ENCODE results near the gene BTAF1.
A peak's percentile ranks its signal among the peaks of the same experiment; 100 is the strongest.

BTAF1 gene

GRCh38 chr10:91909117-91909677 is 14.4 kb upstream of the BTAF1 start, which contains the start of gene FGFBP3:
Gene FGFBP3, minus strand, starts transcription at chr10:91909486. Its CDS starts 517 bp downstream, at chr10:91908969.
- H2AFZ ChIP-seq (ENCODE audit: low read length) = peak within 1 kb of the TSS; percentile 21; the same call in 1 of the 2 replicates

GRCh38 chr10:91910467-91910866 is 13.1 kb upstream of the BTAF1 start:
- TF ChIP-seq CTCF (IDR thresholded peaks at IDR 0.05; ENCODE audit: low read length) = no peak
- TF ChIP-seq EZH2 (IDR thresholded peaks at IDR 0.05; ENCODE audit: borderline replicate concordance, low read length) = no peak
- Histone ChIP-seq H3K79me2 (ENCODE audit: insufficient read depth, low read length) (no peaks in the 10 kb centered on the region), H3K4me3 (ENCODE audit: low read depth, low read length, poor library complexity, severe bottlenecking) (no peak overlapping the region), H3K9me2 (ENCODE audit: low read depth, low read length) (no peaks in the 10 kb centered on the region), H3K4me1 (ENCODE audit: insufficient read depth, low read length, severe bottlenecking) (peaks cover 18% of the 10 kb centered on the region), H4K20me1 (ENCODE audit: insufficient read depth, low read length) (no peaks in the 10 kb centered on the region), H3K36me3 (ENCODE audit: insufficient read depth, low read length) (no peaks in the 10 kb centered on the region), H3K4me2 (ENCODE audit: low read length) (no peak overlapping the region), H3K27ac (ENCODE audit: low read depth, low read length, poor library complexity, severe bottlenecking) (no peak overlapping the region), H3K27me3 (ENCODE audit: insufficient read depth, low read length) (no peaks in the 10 kb centered on the region), H3F3A (ENCODE audit: insufficient read depth, low read length) (no peaks in the 10 kb centered on the region), H3K9me3 (ENCODE audit: low read length) (no peaks in the 10 kb centered on the region), H2AFZ (ENCODE audit: low read length) (no peak overlapping the region), H3K9ac (ENCODE audit: low read length) (no peak overlapping the region)

More at GRCh38 chr10:91909117-91909677, 14.4 kb upstream of the BTAF1 start, which contains the start of gene FGFBP3:
- Histone ChIP-seq H3K79me2 (ENCODE audit: insufficient read depth, low read length) (no peaks in the 10 kb centered on the region), H3K9ac (ENCODE audit: low read length) (peak within 1 kb of the TSS; percentile 75), H3K4me1 (ENCODE audit: insufficient read depth, low read length, severe bottlenecking) (peaks cover 18% of the 10 kb centered on the region), H3K27me3 (ENCODE audit: insufficient read depth, low read length) (no peaks in the 10 kb centered on the region), H3K9me3 (ENCODE audit: low read length) (no peaks in the 10 kb centered on the region), H4K20me1 (ENCODE audit: insufficient read depth, low read length) (no peaks in the 10 kb centered on the region), H3K4me3 (ENCODE audit: low read depth, low read length, poor library complexity, severe bottlenecking) (peak within 1 kb of the TSS; percentile 73), H3K4me2 (ENCODE audit: low read length) (peak within 1 kb of the TSS; percentile 93), H3F3A (ENCODE audit: insufficient read depth, low read length) (no peaks in the 10 kb centered on the region), H3K27ac (ENCODE audit: low read depth, low read length, poor library complexity, severe bottlenecking) (no peak within 1 kb of the TSS), H3K36me3 (ENCODE audit: insufficient read depth, low read length) (no peaks in the 10 kb centered on the region), H3K9me2 (ENCODE audit: low read depth, low read length) (no peaks in the 10 kb centered on the region)
- TF ChIP-seq CTCF (IDR thresholded peaks at IDR 0.05; ENCODE audit: low read length) (no peak), EZH2 (IDR thresholded peaks at IDR 0.05; ENCODE audit: borderline replicate concordance, low read length) (no peak)

GRCh38 chr10:91919651-91920050 is 3.9 kb upstream of the BTAF1 start:
- Histone ChIP-seq H3K4me1 (ENCODE audit: insufficient read depth, low read length, severe bottlenecking) (peaks cover 10% of the 10 kb centered on the region), H4K20me1 (ENCODE audit: insufficient read depth, low read length) (no peaks in the 10 kb centered on the region), H3K4me3 (ENCODE audit: low read depth, low read length, poor library complexity, severe bottlenecking) (no peak overlapping the region), H2AFZ (ENCODE audit: low read length) (no peak overlapping the region), H3K9ac (ENCODE audit: low read length) (no peak overlapping the region), H3K27ac (ENCODE audit: low read depth, low read length, poor library complexity, severe bottlenecking) (no peak overlapping the region), H3K4me2 (ENCODE audit: low read length) (no peak overlapping the region), H3K27me3 (ENCODE audit: insufficient read depth, low read length) (no peaks in the 10 kb centered on the region), H3K9me3 (ENCODE audit: low read length) (no peaks in the 10 kb centered on the region), H3K36me3 (ENCODE audit: insufficient read depth, low read length) (no peaks in the 10 kb centered on the region), H3F3A (ENCODE audit: insufficient read depth, low read length) (no peaks in the 10 kb centered on the region), H3K79me2 (ENCODE audit: insufficient read depth, low read length) (peaks cover 9% of the 10 kb centered on the region), H3K9me2 (ENCODE audit: low read depth, low read length) (no peaks in the 10 kb centered on the region)
- TF ChIP-seq EZH2 (IDR thresholded peaks at IDR 0.05; ENCODE audit: borderline replicate concordance, low read length) = no peak

Measured in OCI-LY1 (cell line).